DOHH2 (cell line): ENCODE results near the gene GPBAR1.

Experiments used
- CTCF ChIP-seq: fragments of 200-600 bp; sonication (generic); IDR thresholded peaks from one replicate; pipeline ENCODE4 v1.5.1; 2014; ENCODE audit warnings: antibody characterized with exemption, mild to moderate bottlenecking, low read depth, low read length; ENCODE audit not compliant: poor library complexity, severe bottlenecking
- EZH2phosphoT487 ChIP-seq: fragments of 200-600 bp; sonication (generic); IDR thresholded peaks from 2 replicates; pipeline ENCODE4 v1.6.1; 2017; ENCODE audit warnings: borderline replicate concordance, mild to moderate bottlenecking, antibody characterized with exemption, low read length, moderate library complexity, mixed read lengths

GRCh38 chr2:218280260-218280870, 19.6 kb downstream of the GPBAR1 start:
- TF ChIP-seq EZH2phosphoT487: no peak
- no peak for TF ChIP-seq CTCF
